22Rv1 (cell line): Measurements from ENCODE around the gene DMAC2L.

Source experiments
- CTCF ChIP-seq: fragments of 450-650 bp; IDR thresholded peaks from 2 replicates; pipeline ENCODE4 v1.5.1; 2017; ENCODE audit warnings: mild to moderate bottlenecking
- ZFX ChIP-seq: fragments of 450-650 bp; IDR thresholded peaks from 2 replicates; pipeline ENCODE4 v1.6.1; 2017; ENCODE audit warnings: antibody characterized with exemption, borderline replicate concordance

GRCh38 chr14:50366589-50366988 lies 54.5 kb downstream of the DMAC2L start:
- no peak for TF ChIP-seq CTCF
- TF ChIP-seq ZFX: no peak
